AG09319 (cell line): ENCODE measurements around the gene ARID1B.

Experiments
- DNase-seq: peaks from one replicate; pipeline ENCODE4 v3.0.0-alpha.2; 2010; ENCODE audit warnings: low read depth; ENCODE audit errors: extremely low read depth
- CTCF ChIP-seq: IDR thresholded peaks from 2 replicates; pipeline ENCODE4 v1.5.1; 2011; ENCODE audit warnings: low read depth, mild to moderate bottlenecking, inconsistent platforms, low read length, moderate library complexity

ARID1B gene

GRCh38 chr6:156794546-156795354 is 17.6 kb downstream of the ARID1B start:
- TF ChIP-seq CTCF, result no peak
- DNase-seq, result no peak

GRCh38 chr6:156795825-156796224 is 18.6 kb downstream of the ARID1B start:
- no peak for DNase-seq
- no peak for TF ChIP-seq CTCF

GRCh38 chr6:156796627-156797026 is 19.4 kb downstream of the ARID1B start:
- TF ChIP-seq CTCF, result no peak
- no peak for DNase-seq

GRCh38 chr6:156797901-156798735 is 20.9 kb downstream of the ARID1B start:
- TF ChIP-seq CTCF, result no peak
- no peak for DNase-seq

GRCh38 chr6:156801712-156802111 is 24.5 kb downstream of the ARID1B start:
- DNase-seq, result no peak
- TF ChIP-seq CTCF, result no peak

- no peak for TF ChIP-seq CTCF
- no peak for DNase-seq
Observed at GRCh38 chr6:156803353-156803752, 26.2 kb downstream of the ARID1B start.

- TF ChIP-seq CTCF, result no peak
- no peak for DNase-seq
Observed at GRCh38 chr6:156804402-156804801, 27.2 kb downstream of the ARID1B start.
